ENCODE results near the gene USP7.
A peak's percentile ranks its signal among the peaks of the same experiment; 100 is the strongest.
"Not testable (repeated sequence)": the region's sequence is repeated elsewhere in the genome, so short reads cannot be mapped to it uniquely, and the experiment has no call there.

USP7 gene

GRCh38 chr16:8874388-8874787 is 89.3 kb downstream of the USP7 start:
- DNase-seq, result no peak

DNA sequence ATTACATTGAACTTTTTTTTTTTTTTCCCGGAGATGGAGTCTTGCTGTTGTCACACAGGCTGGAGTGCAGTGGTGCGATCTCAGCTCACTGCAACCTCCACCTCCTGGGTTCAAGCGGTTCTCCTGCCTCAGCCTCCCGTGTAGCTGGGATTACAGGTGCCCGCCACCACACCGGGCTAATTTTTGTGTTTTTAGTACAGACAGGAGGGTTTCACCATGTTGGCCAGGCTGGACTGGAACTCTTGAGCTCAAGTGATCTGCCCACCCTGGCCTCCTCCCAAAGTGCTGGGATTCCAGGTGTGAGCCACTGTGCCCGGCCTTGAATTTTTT is 89.9 kb downstream of the USP7 start:
- not testable (repeated sequence) for DNase-seq

GRCh38 chr16:8872967-8873865 is 90.5 kb downstream of the USP7 start:
- no peak for DNase-seq

GRCh38 chr16:8872071-8872470 is 91.6 kb downstream of the USP7 start:
- no peak for DNase-seq

DNA sequence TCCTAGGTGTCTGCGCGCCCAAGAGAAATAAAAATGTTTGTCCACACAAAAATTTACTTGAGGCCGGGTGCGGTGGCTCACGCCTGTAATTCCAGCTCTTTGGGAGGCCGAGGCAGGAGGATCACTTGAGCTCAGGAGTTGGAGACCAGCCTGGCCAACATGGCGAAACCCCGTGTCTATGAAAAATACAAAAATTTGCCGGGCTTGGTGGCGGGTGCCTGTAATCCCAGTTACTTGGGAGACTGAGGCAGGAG is 93.8 kb downstream of the USP7 start:
- DNase-seq, result not testable (repeated sequence)

- no peak for DNase-seq
Observed at GRCh38 chr16:8869212-8869987, 94.3 kb downstream of the USP7 start.

DNA sequence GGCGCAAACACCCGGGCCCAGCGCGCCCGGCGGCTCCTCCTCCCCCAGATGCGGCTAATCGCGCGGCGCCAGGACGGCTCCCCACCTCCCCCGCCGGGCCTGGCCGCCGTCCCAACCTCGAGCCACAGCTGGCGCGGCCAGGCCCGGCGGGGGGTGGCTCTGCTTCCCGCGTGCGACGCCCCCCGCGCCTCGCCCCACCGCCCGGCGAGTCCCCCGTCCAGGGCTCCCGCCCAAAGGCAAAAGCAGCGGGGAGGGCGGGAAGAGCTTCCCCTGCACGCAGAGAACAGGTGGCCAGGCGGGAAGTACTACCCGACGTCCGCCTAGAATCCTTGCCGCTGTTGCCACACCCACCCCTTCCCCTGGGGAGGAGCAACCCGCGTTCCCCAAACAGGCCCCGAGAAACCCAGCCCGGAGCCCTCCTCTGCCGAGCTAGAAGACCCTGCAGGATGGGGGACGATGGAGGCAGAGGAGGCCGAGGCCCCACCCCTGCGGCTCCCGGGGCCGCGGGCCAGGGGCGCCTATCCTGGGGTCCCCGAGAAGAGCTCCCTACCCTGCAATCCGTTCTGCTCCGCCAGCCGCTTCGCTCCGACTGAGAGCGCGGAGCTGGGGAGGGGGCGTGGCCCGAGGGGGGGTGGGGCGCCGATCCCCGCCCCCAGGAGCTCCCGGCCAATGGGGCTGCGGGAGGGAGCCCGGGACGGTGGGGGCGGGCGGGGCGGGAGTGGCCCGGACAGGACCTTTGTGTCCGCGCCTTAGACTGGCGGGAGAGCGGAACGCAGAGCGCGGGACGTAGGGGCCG is 95.1 kb downstream of the USP7 start, which contains the start of gene CARHSP1:
CARHSP1 (minus strand) TSS at position 591 of the 796 bp plus-strand sequence. CDS start 9,678 bp downstream, outside the sequence.
- peak; percentile 91 for DNase-seq

DNA sequence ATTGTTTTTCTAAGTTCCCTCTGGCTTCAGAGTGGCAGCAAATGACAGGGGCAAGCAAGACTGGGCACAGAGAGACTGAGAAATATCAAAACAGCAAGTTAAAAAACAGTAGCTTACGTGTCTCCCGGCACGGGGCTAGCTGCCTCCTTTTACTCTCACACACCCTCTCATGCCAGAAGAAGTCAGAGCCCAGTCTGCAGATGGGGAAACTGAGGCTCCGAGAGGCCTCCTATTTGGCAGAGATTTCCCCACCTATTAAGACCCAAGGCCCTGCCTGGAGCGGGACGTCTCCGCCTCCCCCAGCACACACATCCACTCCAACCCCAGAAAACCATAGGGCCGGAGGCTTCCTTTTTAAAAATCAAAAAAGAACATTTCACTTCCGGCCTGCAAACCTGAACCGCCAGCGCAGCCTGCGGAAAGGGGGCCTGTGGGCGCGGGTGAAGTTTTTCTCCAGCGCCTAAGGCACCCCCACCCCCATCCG is 95.7 kb downstream of the USP7 start:
- DNase-seq, result no peak

DNA sequence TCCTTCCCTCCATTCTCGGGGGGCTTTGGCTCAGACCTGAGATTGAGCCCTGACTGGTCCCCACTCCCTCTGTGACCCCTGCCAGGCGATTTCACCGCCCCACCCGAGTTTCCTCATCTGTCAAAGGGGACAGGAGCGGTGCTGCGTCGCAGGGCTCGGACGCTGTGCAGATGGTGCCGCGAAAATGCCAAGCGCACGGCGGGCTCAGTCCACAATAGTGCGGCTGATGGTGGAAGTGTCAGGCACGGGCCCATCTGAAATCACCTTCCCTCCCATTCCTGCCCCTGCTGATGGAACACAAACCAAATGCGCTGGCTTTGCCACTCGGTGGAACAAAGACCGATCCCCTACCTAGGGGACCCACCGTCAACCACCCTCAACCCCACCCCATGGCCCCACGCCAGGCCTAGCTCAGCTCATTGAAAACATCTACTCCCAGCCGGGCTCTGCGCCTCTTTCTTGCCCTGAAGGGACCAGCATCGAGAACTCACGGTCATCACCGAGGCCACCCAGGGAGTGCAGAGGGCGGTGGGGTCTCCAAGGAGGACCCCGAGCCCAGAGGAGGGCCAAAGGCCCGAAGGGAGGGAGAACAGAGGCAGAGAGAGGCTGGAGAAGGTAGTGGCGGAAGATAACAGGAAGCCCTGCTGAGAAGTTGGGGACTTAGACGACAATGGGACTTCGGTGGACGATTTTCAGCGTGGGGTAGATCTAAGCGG is 96.3 kb downstream of the USP7 start:
- peak; percentile 73 for DNase-seq

DNA sequence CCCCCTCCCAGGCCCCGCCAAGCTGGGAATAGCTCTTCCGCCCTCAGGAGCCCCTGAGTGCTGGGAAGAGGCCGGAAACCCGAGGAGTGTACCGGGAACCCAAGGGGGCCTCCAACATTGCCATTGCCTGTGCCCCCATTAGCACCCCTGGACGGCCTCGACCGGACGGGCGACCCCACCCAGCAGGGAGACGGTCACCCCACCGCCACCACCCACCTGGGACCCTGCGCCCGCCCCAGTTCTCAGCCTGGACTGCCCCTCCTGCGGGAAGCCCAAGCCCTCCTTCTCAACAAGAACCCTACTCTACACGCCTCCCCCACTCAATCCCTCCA is 96.9 kb downstream of the USP7 start:
- no peak for DNase-seq

GRCh38 chr16:8866118-8866883 is 97.4 kb downstream of the USP7 start:
- no peak for DNase-seq

DNA sequence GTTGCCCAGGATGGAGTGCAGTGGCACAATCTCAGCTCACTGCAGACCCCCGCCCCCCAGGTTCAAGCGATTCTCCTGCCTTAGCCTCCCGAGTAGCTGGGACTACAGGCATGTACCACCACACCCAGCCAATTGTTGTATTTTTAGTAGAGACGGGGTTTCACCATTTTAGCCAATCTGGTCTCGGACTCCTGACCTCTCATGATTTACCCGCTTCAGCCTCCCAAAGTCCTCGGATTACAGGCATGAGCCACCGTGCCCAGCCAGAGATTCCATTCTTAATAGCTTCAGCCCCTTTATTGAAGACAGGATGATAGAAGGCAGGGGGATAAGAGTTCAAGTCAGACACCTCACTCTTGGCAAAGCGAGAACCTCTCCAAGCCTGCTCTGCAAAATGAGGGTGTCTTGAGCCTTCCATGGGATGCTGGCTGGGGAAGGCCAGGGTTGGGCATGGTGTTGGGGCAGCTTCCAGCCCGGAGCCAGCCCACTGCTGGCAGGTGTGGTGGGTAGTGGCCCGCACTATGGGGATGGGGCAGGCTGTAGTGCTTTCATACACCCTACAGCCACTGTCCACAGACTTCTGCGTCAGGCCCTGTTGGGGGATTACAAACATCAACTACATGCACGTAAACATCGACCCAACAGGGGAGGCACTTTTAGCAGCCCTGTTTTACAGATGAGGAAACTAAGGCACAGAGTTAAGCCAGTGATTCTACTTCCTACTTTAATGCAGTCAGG is 98.4 kb downstream of the USP7 start:
- no peak for DNase-seq

- DNase-seq, result no peak
Observed at GRCh38 chr16:8864480-8865110, 99.1 kb downstream of the USP7 start.

GRCh38 chr16:8863594-8864424 is 99.9 kb downstream of the USP7 start:
- no peak for DNase-seq

GRCh38 chr16:8862309-8863130 is 101.2 kb downstream of the USP7 start:
- no peak for DNase-seq

DNA sequence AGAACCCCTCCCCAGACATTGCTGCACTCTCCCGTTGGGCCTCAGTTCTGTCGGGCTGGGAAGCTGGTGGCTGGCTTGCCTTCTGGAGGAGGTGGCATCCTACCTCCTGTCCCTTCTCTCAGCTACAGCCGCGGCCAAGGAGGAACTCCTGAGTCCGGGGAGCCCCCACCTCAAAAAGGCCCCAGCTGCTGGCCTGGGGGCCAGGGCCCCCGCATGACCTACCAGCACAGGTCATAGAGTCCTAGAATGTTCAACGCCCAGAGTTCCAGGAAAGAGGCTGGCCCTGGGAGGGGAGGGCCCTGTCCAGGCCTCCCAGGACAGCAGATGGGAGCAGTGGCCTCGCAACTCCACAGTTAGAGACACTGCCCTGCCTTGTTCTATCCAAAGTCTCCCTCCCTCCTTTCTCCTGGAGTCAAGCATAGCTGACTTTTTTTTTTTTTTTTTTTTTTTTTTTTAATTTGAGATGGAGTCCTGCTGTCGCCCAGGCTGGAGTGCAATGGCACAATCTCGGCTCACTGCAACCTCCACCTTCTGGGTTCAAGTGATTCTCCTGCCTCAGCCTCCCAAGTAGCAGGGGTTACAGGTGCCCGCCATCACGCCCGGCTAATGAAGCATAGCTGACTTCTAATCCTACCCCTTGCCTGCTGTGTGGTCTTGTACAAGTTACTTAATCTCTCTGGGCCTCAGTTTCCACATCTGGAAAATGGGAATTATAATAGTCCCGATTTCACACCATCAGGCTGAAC is 102.0 kb downstream of the USP7 start:
- no peak for DNase-seq

GRCh38 chr16:8859913-8860881 is 103.5 kb downstream of the USP7 start:
- DNase-seq, result no peak
